ENCODE results near the gene EGR4.
A peak's percentile ranks its signal among the peaks of the same experiment; 100 is the strongest.

DNA sequence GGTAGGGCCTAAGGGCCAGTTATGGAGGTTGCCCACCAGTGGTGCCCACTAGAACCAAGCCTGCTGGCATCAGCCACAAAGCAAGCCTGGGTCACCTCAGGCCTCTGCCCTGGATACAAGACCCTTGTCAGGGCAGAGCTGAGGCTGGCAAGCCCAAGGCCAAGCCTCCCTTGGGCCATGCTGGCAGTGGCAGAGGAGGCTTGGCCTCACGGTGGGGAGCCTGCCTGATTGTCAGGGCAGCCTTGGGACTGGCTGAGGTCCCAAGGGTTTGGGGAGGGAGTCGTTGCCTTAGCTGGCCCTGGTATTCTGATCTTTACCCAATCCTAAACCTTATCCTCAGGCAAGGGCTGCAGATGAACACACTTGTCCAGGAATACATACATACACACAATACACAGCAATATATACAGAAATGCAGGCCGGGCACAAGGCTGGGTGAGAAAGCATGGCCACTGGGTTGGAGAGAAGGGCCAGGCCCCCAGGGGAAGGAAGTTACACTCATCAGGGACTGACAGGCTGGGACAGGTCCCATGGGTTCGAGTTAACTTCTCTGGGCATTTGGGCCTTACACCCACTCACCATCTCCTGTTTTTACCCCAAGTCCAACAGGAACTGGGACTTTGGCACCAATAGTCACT, 38.2 kb downstream of the EGR4 start:
- TF ChIP-seq, protein P1, sequence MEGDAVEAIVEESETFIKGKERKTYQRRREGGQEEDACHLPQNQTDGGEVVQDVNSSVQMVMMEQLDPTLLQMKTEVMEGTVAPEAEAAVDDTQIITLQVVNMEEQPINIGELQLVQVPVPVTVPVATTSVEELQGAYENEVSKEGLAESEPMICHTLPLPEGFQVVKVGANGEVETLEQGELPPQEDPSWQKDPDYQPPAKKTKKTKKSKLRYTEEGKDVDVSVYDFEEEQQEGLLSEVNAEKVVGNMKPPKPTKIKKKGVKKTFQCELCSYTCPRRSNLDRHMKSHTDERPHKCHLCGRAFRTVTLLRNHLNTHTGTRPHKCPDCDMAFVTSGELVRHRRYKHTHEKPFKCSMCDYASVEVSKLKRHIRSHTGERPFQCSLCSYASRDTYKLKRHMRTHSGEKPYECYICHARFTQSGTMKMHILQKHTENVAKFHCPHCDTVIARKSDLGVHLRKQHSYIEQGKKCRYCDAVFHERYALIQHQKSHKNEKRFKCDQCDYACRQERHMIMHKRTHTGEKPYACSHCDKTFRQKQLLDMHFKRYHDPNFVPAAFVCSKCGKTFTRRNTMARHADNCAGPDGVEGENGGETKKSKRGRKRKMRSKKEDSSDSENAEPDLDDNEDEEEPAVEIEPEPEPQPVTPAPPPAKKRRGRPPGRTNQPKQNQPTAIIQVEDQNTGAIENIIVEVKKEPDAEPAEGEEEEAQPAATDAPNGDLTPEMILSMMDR (IDR thresholded peaks at IDR 0.05 in 8 of 11, conservative IDR thresholded peaks at IDR 0.05 in 3 of 11), result no peak
- TF ChIP-seq POLR2AphosphoS5 (IDR thresholded peaks at IDR 0.05) (peak; percentile 20 to 73 (median 38)), POLR2A (IDR thresholded peaks at IDR 0.05) (no peak)
